Lung (tissue), 12 donors: ENCODE measurements around the gene PARD3B. TPM values are rescaled to one million over a fixed set of nuclear protein-coding genes. Genes with fewer than 3 reads are reported as not detected.

Source experiments
- ATAC-seq: fragments of 200-7000 bp; cut with Tn5 transposase; one replicate; pipeline ENCODE4 v1.9.1; 2020; ENCODE audit warnings: moderate number of reproducible peaks; ENCODE audit not compliant: insufficient read depth, low FRiP score
- DNase-seq, 3 donors: peaks; one replicate each; pipeline ENCODE4 v3.0.0-alpha.2; 2013 to 2017
- H3K27ac ChIP-seq, 2 donors: one replicate each; pipeline ENCODE4 v1.5.1; 2013; ENCODE audit warnings: mild to moderate bottlenecking in 2 of 2, moderate library complexity in 2 of 2, control low read depth in 1 of 2, inconsistent platforms in 1 of 2, low read depth in 1 of 2, low read length in 1 of 2
- H3K27me3 ChIP-seq, 3 donors: one replicate each; pipeline ENCODE4 v1.5.1; 2013; ENCODE audit warnings: low read length in 2 of 3; ENCODE audit not compliant: control insufficient read depth in 3 of 3, insufficient read depth in 3 of 3
- H3K36me3 ChIP-seq, 4 donors: one replicate each; pipeline ENCODE4 v1.5.1; 2013; ENCODE audit warnings: low read length in 4 of 4, mild to moderate bottlenecking in 1 of 4, moderate library complexity in 1 of 4; ENCODE audit not compliant: control insufficient read depth in 4 of 4, insufficient read depth in 4 of 4
- H3K4me1 ChIP-seq, 5 donors: one replicate each; pipeline ENCODE4 v1.5.1; 2013; ENCODE audit warnings: low read length in 5 of 5, mild to moderate bottlenecking in 2 of 5, moderate library complexity in 1 of 5; ENCODE audit not compliant: control insufficient read depth in 5 of 5, insufficient read depth in 5 of 5
- H3K4me3 ChIP-seq: one replicate; pipeline ENCODE4 v1.5.1; 2013; ENCODE audit warnings: mild to moderate bottlenecking, control low read depth, moderate library complexity
- H3K9ac ChIP-seq, 2 donors: one replicate each; pipeline ENCODE4 v1.5.1; 2013; ENCODE audit warnings: low read length in 2 of 2, control low read depth in 1 of 2; ENCODE audit not compliant: insufficient read depth in 1 of 2
- H3K9me3 ChIP-seq, 4 donors: one replicate each; pipeline ENCODE4 v1.5.1; 2013; ENCODE audit warnings: low read length in 3 of 4, mild to moderate bottlenecking in 1 of 4, moderate library complexity in 1 of 4; ENCODE audit not compliant: control insufficient read depth in 4 of 4, insufficient read depth in 3 of 4
- WGBS, 2 donors: extraction: QIAGEN DNeasy Blood & Tissue Kit; methylation state at CpG; one replicate each; pipeline ENCODE4 v1.1.7; 2013; 5-methylcytosine and 5-hydroxymethylcytosine counted together
- polyA plus RNA-seq, 2 donors: library from polyadenylated mRNA; stranded (reverse); fragments of 200-250 nt; gene quantifications; one replicate each; pipeline ENCODE4 v1.2.1, GENCODE V29; 2013
- total RNA-seq, 2 donors: library from RNA; depleted of rRNA in 1 of 2; stranded (reverse); fragments of >200 nt in 1 of 2; gene quantifications; one replicate each; pipeline ENCODE4 v1.2.1, GENCODE V29; 2014 to 2021
- TF ChIP-seq, protein P1 (sequence below): IDR thresholded peaks from 2 replicates; pipeline ENCODE4 v1.5.1; 2012; ENCODE audit warnings: mild to moderate bottlenecking; ENCODE audit errors: control extremely low read depth, extremely low read depth
- donor health status: control.
- donor health status: control.
- donor health status: Bipolar disorder and iron deficiency.
- donor health status: healthy.
- donor health status: DM: yes; HTN: yes; CAD: no.

PARD3B gene
- total and polyA plus RNA-seq, 4 donors: 2.4 to 38.7 (median 17.1) TPM

GRCh38 chr2:204571911-204572310 is 26.6 kb downstream of the PARD3B start:
- TF ChIP-seq, protein P1, sequence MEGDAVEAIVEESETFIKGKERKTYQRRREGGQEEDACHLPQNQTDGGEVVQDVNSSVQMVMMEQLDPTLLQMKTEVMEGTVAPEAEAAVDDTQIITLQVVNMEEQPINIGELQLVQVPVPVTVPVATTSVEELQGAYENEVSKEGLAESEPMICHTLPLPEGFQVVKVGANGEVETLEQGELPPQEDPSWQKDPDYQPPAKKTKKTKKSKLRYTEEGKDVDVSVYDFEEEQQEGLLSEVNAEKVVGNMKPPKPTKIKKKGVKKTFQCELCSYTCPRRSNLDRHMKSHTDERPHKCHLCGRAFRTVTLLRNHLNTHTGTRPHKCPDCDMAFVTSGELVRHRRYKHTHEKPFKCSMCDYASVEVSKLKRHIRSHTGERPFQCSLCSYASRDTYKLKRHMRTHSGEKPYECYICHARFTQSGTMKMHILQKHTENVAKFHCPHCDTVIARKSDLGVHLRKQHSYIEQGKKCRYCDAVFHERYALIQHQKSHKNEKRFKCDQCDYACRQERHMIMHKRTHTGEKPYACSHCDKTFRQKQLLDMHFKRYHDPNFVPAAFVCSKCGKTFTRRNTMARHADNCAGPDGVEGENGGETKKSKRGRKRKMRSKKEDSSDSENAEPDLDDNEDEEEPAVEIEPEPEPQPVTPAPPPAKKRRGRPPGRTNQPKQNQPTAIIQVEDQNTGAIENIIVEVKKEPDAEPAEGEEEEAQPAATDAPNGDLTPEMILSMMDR: no peak
- DNase-seq: no peak
- WGBS, 2 donors: 87 to 93% methylated on average over 2 of the region's 2 CpGs

GRCh38 chr2:204573221-204573620 is 27.9 kb downstream of the PARD3B start:
- H3K36me3 ChIP-seq: no peaks in the 10 kb centered on the region
- no peak overlapping the region for H3K9ac ChIP-seq
- H3K9me3 ChIP-seq: no peaks in the 10 kb centered on the region
- H3K4me1 ChIP-seq: peaks cover 0 to 6% (median 3%) of the 10 kb centered on the region in 5 donors
- 96 to 99% methylated on average over 2 of the region's 2 CpGs for WGBS, 2 donors
- H3K27ac ChIP-seq: no peak overlapping the region
- H3K27me3 ChIP-seq: no peaks in the 10 kb centered on the region
- TF ChIP-seq, protein P1: no peak
- ATAC-seq (no peak), DNase-seq (no peak)
- no peak overlapping the region for H3K4me3 ChIP-seq

More at GRCh38 chr2:204571911-204572310, 26.6 kb downstream of the PARD3B start:
- Histone ChIP-seq H3K27me3 (no peaks in the 10 kb centered on the region), H3K36me3 (no peaks in the 10 kb centered on the region), H3K9ac (no peak overlapping the region), H3K4me1 (peaks cover 0 to 6% (median 3%) of the 10 kb centered on the region in 5 donors), H3K27ac (no peak overlapping the region), H3K9me3 (no peaks in the 10 kb centered on the region), H3K4me3 (no peak overlapping the region)
- ATAC-seq: no peak

- no peaks in the 10 kb centered on the region for H3K27me3 ChIP-seq
- TF ChIP-seq, protein P1: no peak
- no peak overlapping the region for H3K9ac ChIP-seq
- no peak overlapping the region for H3K27ac ChIP-seq
- peaks cover 0 to 6% (median 3%) of the 10 kb centered on the region in 5 donors for H3K4me1 ChIP-seq
- no peaks in the 10 kb centered on the region for H3K36me3 ChIP-seq
- WGBS, 2 donors: 82 to 85% methylated on average over 4 of the region's 4 CpGs
- DNase-seq (peak in 2 of 3 donors; percentile 26 to 54), ATAC-seq (no peak)
- H3K9me3 ChIP-seq: no peaks in the 10 kb centered on the region
- no peak overlapping the region for H3K4me3 ChIP-seq
These were observed 29.2 kb downstream of the PARD3B start for GRCh38 chr2:204574486-204574885.

DNA sequence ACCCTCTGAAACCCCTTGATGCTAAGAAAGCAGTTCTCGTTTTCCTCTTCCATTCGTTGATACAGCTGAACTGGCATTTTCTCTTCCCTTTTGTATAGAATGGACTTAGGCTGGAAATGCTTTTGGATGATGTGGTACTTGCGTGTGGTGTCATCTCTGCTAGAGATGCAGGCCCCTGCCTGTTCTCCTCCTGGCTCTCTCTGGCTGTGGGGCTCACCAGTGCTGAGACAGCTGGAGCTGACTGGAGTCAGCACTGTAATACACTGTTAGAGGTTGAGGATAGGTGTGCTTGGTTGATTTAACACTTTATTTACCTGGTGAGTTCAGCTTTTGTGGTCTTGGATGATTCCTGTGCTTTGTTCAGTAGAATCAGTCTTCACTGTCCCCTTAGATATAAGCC is 30.2 kb downstream of the PARD3B start:
- H3K9me3 ChIP-seq: no peaks in the 10 kb centered on the region
- DNase-seq (no peak), ATAC-seq (no peak)
- H3K4me3 ChIP-seq: no peak overlapping the region
- peaks cover 0 to 6% (median 0%) of the 10 kb centered on the region in 5 donors for H3K4me1 ChIP-seq
- H3K36me3 ChIP-seq: no peaks in the 10 kb centered on the region
- 92% methylated on average over 3 of the region's 3 CpGs for WGBS, 2 donors
- no peak overlapping the region for H3K27ac ChIP-seq
- no peak overlapping the region for H3K9ac ChIP-seq
- TF ChIP-seq, protein P1: no peak
- no peaks in the 10 kb centered on the region for H3K27me3 ChIP-seq
